GM21529 (cell line): ENCODE data around the gene LUC7L2.
A peak's percentile ranks its signal among the peaks of the same experiment; 100 is the strongest.
"Not testable (repeated sequence)": the region's sequence is repeated elsewhere in the genome, so short reads cannot be mapped to it uniquely, and the experiment has no call there.

Source experiments
- ATAC-seq: cut with Tn5 transposase; IDR thresholded peaks from one replicate; pipeline ENCODE4 v1.9.1; 2021; ENCODE audit not compliant: unreplicated experiment

Gene LUC7L2, protein sequence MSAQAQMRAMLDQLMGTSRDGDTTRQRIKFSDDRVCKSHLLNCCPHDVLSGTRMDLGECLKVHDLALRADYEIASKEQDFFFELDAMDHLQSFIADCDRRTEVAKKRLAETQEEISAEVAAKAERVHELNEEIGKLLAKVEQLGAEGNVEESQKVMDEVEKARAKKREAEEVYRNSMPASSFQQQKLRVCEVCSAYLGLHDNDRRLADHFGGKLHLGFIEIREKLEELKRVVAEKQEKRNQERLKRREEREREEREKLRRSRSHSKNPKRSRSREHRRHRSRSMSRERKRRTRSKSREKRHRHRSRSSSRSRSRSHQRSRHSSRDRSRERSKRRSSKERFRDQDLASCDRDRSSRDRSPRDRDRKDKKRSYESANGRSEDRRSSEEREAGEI

DNA sequence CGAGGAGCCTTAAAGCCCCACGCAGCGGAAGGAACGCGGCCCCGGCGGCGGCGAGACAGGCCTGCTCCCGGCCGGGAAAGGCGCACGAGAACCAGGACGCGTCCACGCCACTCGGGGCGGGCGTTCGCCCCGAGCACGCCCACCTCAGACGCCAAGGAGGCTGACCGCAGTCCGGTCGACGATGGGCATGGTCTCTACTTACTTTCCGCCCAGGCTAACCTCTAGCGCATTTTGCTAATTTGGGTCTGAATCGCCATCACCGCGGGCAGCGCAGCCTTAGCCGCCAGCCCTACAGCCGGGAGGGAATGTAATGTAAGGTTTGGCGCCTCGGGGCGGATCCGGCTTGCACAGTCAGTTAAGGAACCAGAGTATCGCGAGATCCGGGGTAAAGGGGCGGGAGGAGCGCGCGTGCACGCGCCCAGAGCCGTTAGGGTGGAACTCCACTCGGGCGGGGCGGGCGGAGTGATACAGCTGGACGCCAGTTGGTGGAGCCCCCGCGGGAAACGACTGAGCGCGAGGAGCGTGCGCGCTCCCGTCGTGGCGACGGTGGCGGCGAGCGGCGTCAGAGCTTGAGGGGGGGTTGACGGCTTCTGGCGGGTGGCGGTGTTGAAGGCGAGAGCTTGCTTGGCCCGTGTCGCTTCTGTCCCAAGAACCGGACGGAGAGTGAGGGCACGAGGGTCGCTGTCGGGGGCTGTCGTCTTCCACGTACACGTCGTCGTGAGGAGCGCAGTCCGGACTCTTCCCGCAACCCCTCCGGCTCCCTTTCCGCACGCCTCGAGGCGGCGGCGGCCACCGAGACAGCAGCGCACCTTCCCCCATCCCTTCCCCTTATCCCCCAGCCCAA is at the start of gene LUC7L2:
Gene LUC7L2 (plus strand): TSS at position 529 of the 844 bp plus-strand sequence. CDS start 368 bp downstream, outside the sequence.
- ATAC-seq: peak; percentile 77

DNA sequence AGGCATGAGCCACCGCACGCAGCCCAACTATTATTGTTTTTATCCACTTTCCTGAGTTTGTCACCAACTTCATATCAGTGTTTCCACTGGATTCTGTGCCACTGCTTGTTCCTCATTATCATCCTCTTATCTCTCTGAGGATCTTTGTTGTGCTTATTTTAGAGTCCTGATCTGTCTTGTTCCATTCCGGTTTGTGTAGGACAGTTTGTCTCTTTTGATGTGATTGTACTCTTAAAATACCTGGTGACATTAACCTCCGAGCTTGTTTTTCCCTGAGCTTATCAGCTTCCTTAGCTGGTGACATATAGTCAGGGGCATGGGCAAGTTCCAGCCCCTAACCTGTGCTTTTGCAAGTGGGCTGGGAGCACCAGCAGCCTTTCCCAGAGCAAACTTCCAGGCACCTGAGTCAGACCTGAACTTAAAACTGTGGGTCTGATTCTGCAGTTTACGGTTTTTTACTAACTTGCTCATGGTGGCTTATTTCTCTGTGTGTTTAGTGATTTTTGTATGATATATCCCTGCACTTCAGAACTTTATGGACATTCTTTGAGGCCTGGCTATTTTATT is 41.7 kb upstream of the LUC7L2 start:
- ATAC-seq: no peak

DNA sequence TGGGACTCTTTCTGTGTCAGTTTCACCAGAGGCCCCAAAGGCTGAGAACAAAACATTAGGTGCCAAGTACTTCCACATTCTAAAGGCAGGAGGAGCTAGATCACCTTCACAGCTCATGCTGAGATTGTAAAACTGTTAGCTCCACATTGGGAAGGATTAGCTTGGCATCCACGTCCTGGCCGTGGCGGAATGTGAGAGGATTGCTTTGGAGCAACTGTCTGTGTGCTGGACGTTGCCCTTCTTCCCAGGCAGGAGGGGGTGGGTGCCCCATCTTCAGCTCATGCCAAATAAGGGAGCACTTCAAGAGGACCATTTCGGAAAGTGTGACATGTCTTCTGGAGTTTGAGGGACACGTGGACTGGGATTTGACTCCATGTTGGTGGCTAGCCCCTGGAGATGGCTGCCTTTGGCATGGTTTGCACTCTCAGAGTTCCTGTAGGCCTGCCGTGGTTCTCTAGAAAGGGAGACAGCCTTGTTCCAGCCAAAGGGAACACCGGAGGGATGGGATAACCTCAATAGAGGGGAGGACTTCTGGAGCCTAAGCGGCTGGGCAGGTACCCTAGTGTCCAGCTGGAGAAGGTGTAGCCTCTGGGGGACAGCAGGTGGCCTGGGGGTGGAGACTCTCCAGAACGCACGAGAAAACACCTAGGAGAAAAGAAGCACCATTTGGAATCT is 38.5 kb upstream of the LUC7L2 start:
- ATAC-seq: no peak

DNA sequence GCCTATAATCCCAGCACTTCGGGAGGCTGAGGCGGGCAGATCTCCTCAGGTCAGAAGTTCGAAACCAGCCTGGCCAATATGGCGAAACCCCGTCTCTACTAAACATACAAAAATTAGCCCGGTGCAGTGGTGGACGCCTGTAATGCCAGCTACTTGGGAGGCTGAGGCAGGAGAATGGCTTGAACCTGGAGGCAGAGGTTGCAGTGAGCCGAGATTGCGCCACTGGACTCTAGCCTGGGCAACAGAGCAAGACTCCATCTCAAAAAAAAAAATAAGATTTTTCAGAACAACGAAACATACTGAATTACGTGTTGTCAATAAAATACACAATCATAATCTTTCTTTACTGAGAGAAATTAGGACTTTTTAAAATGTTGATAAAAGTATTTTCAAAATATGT is 35.0 kb upstream of the LUC7L2 start:
- ATAC-seq: not testable (repeated sequence)

DNA sequence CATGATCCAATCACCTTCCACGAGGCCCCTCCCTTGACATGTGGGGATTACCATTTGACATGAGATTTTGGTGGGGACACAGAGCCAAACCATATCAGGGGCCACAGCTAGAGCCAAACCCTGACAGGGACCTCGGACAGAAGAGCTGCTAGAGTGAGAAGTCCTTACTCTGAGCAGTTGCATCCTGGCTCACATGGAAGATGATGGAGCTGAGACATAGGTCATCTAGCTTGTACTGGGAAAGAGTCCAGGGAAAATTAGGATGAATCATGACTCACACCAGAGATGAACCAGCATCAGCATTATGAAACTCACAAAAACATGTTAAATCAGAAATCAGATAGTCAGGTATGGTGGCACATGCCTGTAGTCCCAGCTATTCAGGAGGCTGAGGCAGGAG is 31.3 kb upstream of the LUC7L2 start:
- no peak for ATAC-seq

DNA sequence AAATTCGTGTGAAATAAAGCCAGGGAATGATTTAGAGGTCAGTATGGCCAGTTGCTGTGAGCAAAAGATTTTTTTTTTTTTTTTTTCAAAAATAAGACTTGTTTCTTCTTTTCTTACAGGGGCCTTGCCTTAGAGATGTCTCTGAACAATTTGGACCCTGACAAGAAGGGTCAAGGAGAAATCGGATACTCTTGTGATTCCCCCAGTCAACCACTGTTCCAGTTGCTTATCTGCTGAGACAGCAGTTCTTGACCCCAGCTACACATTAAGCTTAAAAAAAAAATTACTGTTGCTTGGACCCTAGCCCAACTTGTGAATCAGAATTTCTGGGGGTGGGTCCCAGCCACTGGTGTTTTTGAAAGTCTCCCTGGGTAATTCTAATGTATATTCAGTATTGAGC is 30.6 kb upstream of the LUC7L2 start:
- ATAC-seq: no peak

DNA sequence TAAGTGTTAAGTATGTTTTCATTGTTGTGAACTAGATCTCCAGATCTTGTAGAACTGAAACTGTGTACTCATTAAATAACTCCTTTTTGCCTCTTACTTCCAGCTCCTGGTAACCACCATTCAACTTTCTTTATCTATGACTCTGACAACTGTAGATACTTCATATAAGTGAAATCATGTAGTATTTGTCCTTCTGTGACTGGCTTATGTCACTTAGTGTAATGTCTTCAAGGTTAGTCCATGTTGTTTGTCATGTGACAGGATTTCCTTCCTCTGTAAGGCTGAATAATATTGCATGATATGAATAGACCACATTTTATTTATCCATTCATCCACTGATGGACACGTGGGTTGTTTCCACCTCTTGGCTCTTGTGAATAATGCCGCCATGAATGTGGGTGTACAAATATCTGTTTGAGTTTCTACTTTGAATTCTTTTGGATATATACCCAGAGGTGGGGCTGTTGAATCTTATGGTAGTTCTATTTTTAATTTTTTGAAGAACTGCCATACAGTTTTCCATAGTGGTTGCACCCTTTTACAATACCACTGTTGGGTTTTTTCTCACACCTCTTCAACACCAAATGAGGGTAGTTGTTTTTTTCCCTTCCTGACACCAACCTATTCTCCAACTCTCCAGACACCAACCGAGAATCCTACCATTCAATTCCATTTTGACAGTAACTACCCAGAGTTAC is 29.2 kb upstream of the LUC7L2 start:
- no peak for ATAC-seq

DNA sequence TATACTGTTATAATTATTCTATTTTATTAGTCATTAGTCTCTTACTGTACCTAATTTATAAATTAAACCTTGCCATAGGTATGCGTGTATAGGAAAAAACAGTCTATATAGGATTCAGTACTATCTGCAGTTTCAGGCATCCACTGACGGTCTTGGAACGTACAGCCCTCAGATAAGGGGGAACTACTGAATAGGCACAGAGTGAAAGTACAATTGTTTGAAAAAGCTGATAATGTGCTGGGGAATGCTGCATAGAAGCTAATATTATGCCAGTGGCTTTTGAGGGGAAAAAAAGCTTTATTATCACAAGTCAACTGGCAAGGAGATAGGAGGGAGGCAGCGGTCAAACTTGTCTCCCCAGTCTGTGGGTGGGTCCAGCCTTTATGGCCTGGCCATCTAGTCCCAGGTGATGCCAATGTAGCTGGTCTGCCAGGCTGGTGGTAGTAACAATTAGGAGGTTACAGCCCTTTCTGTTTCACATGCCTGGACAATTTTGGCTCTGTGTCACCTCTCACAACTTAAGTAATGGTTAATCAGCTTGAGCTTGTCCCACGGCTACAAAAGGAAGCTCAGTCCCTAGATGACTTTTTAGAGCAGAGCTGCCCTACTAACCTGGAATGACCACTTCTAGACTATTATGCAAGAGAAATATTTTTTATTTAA is 26.9 kb upstream of the LUC7L2 start:
- ATAC-seq: no peak

DNA sequence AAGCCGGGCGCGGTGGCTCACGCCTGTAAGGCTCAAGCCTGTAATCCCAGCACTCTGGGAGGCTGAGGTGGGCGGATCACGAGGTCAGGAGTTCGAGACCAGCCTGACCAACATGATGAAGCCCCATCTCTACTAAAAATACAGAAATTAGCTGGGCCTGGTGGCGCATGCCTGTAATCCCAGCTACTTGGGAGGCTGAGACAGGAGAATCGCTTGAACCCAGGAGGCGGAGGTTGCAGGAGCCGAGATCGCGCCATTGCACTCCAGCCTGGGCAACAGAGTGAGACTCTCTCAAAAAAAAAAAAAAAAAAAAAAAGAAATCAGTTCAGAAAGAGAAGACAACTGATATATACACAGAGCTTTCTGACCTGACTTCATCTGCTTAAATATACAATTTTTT is 26.3 kb upstream of the LUC7L2 start:
- not testable (repeated sequence) for ATAC-seq

DNA sequence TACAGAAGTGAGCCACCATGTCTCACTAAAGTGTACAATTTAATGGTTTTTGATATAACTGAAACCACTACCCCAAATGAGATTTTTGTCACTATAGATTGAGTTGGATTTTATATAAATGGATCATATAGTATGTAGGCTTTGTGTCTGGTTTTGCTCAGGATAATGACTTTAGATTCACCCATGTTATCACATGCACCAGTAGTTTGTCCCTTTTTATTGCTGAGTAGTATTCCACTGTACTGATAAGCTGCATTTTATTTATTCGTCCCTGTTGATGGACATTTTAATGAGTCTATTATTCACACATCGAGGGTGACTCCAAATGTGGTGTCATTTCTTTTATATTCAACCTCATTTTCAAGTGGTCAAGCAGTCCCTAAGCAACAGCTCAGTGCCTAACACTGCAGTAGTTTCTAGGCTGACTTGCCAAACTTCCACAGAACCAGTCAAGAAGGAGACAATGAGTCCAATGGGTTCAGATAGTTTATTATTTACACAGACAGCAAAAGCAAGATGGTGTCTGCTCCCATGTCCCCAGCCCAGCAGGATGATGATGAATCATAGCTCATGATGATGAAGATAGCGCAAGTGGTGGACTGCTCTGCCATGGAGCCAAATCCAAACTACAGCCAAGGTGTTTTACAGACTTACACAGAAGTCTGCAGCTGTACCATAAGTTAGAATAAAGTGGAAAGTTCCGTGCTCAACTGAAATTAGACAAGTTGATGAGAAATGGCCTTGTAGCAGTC is 25.1 kb upstream of the LUC7L2 start:
- ATAC-seq: no peak

DNA sequence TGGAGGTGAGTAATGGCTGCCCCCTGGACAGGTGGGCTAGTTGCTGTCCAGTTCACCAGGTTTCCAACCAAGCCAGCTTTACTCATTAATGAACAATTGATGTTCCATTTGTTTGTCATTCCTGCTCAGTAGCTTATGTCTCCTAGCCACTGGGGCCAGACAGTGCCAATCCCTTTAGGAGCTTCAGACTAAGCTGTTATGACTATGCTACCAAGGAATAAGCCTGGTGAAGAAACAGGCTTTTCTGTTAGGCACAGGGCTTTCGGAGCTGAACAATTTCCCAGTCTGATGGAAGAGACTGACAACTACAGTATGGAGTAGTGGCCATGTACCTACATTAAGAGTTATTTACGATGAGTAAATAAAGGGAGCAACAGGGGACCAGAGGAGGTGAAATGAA is 20.7 kb upstream of the LUC7L2 start:
- no peak for ATAC-seq

DNA sequence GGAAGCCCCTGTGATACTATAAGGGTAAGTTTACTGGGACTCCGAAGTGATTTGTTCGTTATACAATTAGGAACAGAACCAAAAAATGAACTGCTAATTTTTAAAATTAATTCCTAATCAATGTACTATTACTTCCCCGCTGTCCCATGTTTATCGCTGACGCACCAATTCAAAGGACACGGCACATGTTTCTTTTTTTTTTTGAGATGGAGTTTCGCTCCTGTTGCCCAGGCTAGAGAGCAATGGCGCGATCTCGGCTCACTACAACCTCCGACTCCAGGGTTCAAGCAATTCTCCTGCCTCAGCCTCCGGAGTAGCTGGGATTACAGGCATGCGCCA is 20.0 kb upstream of the LUC7L2 start:
- ATAC-seq: no peak

DNA sequence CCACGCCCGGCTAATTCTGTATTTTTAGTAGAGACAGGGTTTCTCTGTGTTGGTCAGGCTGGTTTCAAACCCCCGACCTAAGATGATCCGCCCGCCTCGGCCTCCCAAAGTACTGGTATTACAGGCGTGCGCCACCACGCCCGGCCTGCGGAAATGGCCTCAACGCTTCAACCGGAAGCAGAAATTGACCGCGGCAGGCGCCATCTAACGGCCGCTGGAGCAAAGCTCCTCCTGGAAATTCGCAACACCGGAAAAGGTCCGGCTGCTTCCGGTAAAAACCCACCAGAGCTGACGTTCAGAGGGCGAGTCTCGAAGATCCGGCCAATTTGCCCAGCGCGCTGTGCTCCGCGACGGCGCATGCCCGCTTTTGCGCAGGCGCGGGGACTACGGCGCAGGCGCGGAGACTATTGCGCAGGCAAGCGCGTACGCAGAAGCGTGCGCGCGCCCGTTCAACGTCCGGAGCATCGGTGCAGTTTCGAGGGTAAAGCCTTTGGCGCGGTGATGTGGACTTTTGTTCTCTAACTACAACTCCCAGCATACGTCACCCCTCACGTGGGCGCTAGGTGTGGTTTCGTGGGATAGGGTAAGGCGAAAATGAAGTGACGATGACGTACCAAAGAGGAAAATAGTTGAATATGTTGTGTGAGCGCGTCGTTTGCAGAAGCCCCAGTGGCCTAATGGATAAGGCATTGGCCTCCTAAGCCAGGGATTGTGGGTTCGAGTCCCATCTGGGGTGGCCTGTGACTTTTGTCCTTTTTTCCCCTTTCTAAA is 19.5 kb upstream of the LUC7L2 start:
- ATAC-seq: peak; percentile 85

DNA sequence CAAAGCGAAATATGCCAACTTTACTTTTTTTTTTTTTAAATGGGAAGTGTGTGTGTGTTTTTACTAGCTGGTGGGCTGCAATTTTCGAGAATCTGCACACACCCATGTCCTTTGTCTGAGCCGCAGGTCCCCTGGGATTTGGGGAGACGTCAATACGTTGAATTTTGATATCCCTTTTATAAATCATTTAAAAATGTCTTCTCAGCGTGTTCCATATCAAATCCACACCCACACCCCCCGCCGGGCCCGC is 19.0 kb upstream of the LUC7L2 start:
- no peak for ATAC-seq

DNA sequence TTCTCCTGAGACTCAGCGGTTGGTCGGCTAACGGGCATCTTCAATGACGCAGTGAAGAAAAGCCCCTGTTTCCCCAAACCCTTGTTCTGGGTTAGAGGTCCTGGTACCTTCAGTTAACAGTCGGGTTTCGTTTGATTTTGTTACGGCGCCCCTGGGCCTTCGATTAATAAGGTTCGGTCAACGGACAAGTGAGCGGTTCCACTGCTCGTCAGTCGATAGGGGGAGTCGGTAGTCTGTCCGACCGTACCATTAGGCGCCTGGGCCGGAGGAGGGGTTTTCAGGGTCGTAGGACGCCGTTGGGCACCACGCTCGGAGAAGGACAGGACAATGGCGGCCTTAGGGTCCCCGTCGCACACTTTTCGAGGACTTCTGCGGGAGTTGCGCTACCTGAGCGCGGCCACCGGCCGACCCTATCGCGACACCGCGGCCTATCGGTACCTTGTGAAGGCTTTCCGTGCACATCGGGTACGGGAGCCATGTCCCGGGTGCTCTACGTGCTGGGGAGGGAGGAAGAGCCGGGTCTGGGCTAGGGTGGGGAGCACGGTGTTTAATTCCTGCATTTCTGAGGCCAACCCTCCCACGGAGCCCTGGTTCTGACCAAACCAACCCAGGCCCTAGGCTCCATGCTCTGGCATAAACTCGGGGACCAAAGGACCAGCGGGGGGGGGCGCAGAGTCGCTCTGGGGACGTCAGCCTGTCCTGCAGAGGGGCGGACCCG is 18.5 kb upstream of the LUC7L2 start, which contains the start of gene FMC1:
Gene FMC1 (plus strand): TSS at position 280 of the 718 bp plus-strand sequence. CDS start 48 bp downstream, at position 328.
- ATAC-seq: peak; percentile 63

DNA sequence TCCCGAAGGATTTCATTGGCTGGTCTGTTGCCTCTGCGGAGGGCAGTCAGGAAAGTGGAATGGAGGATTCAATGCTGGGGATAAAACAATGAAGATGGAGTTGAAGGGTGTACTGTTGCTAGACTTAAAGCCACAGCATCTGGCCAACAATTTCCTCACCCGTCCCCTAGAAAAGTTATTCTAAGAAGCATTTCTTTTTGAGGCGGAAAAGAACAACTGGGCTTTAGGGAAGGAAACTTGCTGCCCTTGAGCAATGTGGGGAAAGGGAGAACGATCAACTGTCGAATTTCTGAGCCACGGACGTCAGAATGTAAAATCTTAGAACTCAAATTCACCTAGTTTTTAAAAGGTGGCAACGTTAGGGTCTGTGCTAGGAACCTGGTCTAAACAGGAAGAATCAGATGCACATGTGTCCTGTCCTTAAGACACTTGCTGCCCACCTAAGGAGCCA is 17.9 kb upstream of the LUC7L2 start:
- no peak for ATAC-seq

DNA sequence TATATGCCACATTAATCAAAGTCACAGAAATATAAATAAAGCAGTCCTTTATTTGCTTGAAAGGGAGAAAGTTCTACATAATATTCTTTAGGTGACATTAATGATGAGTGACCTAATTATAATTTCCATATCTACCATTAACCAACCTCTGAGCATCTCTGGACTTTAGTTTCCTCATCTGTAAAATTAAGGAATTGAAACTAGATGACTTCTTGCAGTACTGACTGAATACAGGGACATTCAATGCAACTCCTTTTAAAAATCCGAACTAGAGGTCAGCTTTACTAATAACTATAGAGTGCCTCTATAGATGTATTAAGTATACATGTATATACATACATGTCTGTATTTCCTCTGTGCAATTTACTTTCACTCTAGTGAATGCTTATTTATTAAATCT is 14.7 kb upstream of the LUC7L2 start:
- ATAC-seq: no peak

DNA sequence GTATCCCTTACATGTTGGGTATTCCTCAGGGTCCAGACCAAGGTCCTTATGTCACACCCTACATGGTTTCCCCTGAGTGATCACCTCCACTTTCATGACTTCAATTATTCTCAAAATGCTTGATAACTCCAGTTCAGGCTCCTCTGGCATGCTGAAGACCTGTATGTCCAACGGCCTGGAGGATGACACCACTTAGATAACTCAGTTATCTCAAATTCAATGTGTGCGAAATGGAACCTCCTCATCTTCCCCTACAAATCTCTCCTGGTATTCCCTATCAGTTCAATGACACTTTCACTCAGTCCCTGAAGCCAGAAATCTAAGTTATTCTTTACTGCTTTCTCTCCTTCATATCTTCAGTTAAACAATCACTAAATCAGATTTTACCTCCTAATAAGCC is 8.7 kb upstream of the LUC7L2 start:
- no peak for ATAC-seq
